RPMI7951 (cell line): ENCODE results near the gene NGDN. TPM values are rescaled to one million over a fixed set of nuclear protein-coding genes. Genes with fewer than 3 reads are reported as not detected.
A peak's percentile ranks its signal among the peaks of the same experiment; 100 is the strongest.

Experiments
- DNase-seq: peaks from one replicate; pipeline ENCODE4 v3.0.0-alpha.2; 2012; ENCODE audit warnings: low read depth
- total RNA-seq: library from RNA; depleted of rRNA; stranded (reverse); fragments of >200 nt; shearing (Covaris generic); gene quantifications from 2 replicates; pipeline ENCODE4 v1.2.3, GENCODE V29; 2014

Gene NGDN
- total RNA-seq, 1 experiment from 2014 or later = 51.5 TPM

GRCh38 chr14:23438101-23438971 lies 31.2 kb upstream of the NGDN start:
- no peak for DNase-seq

DNA sequence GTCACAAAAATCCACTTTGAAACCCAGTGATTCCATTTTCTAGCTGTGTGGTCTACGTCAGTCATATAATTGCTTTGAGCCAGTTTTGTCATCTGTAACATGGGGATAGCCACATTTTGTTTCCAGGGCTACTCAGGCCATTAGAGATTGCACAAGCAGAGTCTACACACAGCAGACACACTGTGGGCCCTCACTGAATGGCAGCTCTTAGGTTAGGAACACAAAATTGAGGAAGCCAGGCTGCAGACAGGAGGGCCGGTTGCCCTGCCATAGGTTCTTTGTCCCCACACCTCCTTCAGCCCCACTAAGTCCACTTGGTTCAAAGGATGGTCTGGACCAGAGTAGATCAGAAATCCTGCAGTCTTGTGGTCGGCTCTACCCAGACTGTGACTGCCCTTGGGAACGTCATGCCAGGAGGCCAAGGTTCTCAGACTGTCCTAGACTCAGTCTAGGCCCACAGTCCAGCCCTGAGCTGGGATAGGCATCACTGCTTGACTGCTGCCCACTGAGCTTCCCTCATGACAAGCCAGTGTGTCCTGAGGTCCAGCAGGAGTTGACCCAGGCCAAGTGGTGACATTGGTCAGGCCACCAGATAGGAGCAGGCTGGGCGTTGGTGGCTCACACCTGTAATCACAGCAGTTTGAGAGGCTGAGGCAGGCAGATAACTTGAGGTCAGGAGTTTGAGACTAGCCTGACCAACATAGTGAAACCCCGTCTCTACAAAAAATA lies 30.2 kb upstream of the NGDN start:
- DNase-seq = no peak

- no peak for DNase-seq
Observed at GRCh38 chr14:23441076-23441475, 28.4 kb upstream of the NGDN start.

DNA sequence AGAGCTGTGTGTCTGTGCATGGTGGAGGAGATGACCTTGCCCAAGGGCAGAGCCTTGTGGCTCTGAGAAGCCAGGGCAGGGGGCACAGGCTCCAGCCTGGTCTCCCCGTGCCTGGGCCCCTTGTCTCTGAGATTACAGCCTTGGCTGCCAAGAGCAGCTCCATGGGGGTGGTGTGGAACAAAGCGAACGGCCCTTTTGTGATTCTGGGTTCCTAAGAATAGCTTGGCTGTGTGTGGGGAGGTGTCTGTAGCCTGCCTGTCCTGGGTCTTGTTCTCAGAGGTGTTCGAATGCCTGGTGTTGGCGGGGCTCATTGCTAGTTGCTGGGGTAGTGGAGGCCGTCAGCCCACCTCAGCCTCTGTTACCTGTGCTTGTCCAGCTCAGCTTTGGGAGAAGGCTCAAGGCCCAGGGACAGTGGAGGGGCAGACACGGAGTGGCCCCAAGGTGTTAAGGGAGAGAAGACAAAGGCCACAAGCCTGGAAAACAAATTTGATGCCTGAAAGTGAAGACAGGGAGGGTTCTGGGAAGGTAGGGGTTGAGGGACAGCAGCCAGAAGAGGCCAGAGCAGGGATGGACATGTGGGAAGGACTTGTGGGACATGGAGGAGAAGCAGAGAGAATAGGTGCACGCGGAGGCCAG lies 26.7 kb upstream of the NGDN start:
- no peak for DNase-seq

DNA sequence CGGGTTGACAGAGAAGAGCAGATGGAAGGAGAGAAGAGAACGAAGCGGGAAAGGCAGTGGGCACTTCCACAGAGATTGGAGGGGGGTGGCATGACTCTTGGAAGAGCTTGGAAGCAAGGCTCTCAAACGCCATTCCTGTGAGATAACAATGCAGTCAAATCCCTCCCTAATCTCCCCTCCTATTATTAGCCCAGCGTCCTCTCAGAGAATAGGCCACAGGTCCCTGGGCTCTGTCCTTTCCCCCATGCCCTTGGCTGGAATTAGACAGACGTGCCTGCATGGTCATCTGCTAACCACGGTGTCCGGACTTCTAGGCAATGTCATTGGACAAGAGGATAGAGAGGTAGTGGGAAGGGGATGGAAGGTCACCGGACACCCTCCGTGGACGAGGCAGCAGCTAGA lies 26.1 kb upstream of the NGDN start:
- DNase-seq = no peak

- no peak for DNase-seq
Observed at GRCh38 chr14:23443881-23444280, 25.6 kb upstream of the NGDN start.

DNA sequence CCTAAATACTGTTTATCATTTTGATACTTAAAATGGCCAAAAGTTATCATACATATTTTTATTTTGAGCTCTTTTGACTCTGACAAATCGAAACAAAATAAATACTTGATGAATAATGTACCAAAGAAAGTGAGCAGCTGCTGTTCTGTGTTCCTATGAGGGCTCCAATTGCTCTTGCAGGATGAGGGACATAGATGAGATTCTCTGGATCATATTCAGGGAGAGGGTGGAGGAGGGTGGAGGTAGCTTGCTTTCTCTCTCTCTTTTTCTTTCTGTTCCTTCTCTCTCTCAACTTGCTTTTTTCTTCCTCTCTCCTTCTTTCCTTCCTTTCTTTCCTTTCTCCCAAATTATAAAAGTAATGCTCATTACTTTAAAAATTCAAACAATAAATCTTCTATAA lies 25.2 kb upstream of the NGDN start:
- DNase-seq = no peak

DNA sequence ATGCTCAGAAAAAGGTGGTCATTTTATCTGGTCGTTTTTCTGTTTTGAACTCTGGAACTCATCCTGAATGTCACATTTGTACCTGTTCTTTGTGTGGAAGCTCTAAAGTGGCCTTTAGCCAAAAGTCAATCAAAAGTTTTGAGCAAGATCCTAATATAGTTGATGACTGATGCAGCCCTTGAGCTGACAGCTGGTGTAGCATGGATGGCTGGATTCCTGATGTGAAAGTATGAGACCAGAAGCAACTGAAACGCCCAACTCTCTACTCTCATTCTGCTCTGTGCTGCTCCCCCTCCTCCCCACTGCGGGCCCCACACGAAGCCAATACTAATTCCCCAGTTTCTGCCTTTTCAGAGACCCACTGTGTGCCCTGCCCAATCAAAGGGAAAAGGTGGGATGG lies 23.7 kb upstream of the NGDN start:
- DNase-seq = no peak

DNA sequence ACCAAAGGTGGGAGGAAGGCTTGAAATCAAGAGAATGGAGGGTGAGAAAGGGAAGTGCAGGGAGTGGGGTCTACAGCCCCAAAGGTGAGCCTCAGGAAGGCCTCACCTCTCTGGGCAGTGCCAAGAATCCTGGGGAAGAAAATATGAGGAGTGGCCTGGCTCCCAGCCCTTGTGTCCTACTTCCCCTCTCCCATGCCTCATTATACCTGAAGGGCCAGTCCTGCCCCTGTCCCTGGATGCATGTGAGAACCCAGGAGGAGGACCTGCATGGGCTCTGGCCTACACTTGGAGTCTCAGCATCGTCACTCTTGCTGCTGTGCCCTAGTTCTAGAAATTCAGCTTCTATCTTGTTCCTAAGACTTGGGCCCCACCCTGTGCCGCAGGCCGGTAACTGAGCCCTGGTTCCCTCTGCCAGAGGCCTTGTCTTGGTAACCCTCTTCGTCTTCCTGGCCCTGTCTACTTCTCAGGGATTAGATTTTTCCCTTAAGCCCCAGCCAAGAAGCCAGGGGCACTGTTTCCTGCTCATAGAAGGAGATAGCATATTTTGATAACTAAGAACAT lies 23.1 kb upstream of the NGDN start:
- no peak for DNase-seq

DNA sequence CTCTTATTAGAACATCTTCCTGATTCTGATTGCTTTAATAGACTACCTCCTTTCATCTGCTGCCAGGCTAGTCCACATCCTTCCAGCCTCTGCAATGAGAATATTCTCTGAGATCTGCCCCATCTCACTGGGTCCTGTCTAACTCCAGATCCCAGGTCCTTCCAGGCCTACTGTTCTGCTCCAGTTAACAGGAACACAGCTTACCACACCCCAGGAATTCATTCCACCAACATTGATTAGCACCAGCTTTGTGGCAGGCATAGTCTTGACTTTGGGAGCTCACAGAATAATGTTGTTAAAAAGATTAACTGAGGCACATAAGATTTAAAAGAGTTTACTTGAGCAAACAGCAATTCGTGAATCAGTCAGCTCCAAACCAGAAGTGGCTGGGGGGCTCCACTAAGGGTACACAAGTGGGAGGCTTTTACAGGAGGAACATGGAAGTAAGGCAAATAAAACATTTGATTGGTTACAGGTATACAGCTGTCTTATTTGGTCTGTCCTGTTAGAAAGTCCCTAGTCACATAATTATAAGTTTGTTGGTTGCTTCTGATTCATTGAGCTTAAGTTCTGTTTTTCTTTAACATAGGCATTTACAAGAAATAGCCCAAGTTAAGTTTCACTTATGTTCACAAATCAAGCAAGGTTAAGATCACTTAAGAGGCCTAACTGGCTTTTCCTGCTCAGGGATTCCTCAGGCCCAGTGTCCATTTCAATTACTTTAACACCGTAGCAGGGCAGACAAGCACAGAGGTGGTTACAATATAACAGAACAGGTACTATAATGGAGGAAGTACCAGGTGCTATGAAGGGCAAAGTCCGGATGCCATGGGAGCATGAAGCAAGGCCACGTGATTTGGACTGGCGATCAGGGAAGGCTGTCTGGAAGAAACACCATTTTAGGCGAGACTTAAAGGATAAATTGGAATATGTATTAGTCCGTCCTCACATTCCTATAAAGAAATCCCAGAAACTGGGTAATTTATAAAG lies 21.8 kb upstream of the NGDN start:
- DNase-seq = no peak

DNA sequence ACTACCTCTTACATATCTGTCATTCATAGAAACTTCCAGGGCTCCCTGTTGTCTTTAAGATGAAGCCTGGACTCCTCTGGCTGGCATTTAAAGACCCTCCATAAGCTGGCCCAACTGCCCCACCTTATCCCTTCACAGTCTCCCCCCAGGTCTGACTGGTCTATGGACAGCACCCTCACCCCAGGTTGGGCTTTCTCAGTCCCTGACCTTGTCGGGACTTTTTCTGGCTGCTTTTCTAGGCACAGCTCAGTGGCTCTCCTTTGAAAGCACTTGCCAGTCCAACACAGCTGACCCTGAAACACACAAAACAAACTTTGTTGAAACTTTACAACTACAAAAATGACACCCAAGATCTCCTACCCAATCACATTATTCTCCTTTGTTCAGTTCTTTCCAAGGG lies 20.2 kb upstream of the NGDN start:
- no peak for DNase-seq

DNA sequence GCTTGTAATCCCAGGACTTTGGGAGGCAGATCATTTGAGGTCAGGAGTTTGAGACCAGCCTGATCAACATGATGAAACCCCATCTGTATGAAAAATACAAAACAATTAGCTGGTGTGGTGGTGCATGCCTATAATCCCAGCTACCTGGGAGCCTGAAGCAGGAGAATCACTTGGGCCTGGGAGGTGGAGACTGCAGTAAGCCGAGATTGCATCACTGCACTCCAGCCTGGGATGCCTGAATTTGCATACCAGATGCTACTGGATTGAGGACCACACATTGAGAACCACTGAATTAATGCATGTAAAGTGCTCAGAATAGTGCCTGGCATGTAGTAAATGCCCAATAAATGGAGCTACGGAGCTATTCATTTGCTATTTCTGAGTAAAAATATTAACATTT lies 19.1 kb upstream of the NGDN start:
- DNase-seq = no peak

GRCh38 chr14:23452237-23452636 lies 17.3 kb upstream of the NGDN start:
- no peak for DNase-seq

- no peak for DNase-seq
Observed at GRCh38 chr14:23454445-23454856, 15.1 kb upstream of the NGDN start.

DNA sequence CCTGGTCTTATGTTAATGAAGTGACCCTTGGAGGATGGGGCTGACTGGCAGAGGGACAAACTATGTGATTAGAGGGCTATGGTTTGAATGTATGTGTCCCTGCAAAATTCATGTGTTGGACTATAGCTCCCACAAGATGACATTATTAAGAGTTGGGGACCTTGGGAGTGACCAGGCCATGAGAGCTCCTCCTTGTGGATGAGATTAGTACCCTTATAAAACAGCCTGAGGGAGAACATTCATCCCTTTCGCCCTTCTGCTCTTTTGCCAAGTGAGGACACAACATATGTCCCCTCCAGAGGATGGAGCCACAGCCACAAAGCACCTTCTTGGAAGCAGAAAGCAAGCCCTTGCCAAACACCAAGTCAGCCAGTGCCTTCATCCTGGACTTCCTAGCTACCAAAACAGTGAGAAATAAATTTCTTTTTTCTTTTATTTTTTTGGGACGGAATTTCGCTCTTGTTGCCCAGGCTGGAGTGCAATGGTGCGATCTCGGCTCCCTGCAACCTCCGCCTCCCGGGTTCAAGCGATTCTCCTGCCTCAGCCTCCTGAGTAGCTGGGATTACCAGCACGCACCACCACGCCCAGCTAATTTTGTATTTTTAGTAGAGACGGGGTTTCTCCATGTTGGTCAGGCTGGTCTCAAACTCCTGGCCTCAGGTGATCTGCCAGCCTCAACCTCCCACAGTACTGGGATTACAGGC lies 12.5 kb upstream of the NGDN start:
- DNase-seq = peak; percentile 6

- no peak for DNase-seq
Observed at GRCh38 chr14:23457587-23458445, 11.7 kb upstream of the NGDN start.

DNA sequence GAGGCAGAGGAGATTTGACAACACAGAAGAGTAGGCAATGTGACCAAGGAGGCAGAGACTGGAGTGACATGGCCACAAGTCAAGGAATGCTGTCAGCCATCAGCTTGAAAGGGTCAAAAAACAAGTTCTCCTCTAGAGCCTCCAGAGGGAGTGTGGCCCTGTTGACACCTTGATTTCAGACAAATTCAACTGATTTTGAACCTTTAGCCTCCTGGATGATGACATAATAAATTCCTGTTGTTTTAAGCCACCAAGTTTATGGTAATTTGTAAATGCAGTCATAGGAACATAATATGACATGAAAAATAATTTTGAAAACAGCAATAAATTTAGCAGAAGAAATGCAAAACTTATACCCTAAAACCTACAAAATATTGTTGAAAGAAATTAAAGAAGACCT lies 8.5 kb upstream of the NGDN start:
- DNase-seq = no peak

DNA sequence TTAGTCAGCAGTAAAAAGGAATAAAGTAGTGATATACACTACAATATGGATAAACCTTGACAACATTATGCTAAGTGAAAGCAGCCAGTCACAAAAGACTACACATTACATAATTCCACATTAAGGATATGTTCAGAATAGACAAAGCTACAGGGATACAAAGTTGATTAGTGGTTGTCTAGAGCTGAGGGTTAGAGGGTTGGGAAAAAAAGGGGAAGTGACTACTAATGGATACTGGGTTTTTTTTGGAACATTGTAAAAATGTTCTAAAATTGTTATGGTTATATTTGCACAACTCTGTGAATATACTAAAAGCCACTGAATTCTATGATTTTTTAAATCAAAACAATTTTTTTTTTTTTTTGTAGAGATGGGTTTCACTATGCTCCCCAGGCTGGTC lies 4.8 kb upstream of the NGDN start:
- no peak for DNase-seq

DNA sequence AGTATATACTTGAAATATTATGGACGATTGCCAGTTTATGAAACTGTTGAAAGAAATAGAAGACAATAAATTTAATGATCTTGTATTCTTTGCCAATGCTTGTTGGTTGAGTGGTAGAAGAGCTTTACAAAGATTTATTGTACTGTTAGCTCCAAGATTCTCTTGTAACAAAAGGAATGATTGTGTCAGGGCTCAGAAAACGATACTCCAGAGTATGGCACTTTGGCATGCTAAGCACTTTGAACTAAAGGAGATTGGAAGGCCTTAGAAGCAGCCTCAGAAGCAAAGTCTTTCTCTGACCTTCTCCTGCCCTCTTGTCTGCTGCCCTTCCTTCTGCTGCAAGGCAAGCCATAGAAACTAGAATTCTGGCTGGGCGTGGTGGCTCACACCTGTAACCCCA lies 4.2 kb upstream of the NGDN start:
- DNase-seq = no peak

GRCh38 chr14:23468704-23469126 lies 788 bp upstream of the NGDN start:
- DNase-seq = no peak
